IPS DF 4.7 (cell line): ENCODE measurements around the gene TRA2B.

ENCODE experiments used
- DNase-seq: peaks from one replicate; pipeline ENCODE4 v3.0.0-alpha.2; 2013; ENCODE audit warnings: low spot score; ENCODE audit errors: extremely low read depth

The TRA2B gene

GRCh38 chr3:185937689-185938374, at the start of gene TRA2B:
Gene TRA2B (minus strand): TSS chr3:185938014. CDS start chr3:185937860, 154 bp downstream.
- peak; percentile 87 for DNase-seq

- DNase-seq, result no peak
Measured at GRCh38 chr3:185986198-185986777, 48.5 kb upstream of the TRA2B start.

GRCh38 chr3:185984203-185984602, 46.4 kb upstream of the TRA2B start:
- no peak for DNase-seq

- peak; percentile 75 for DNase-seq
Measured at GRCh38 chr3:185983495-185984141, 45.8 kb upstream of the TRA2B start.

- no peak for DNase-seq
Measured at GRCh38 chr3:185982632-185983031, 44.8 kb upstream of the TRA2B start.

- DNase-seq, result no peak
Measured at GRCh38 chr3:185981621-185982020, 43.8 kb upstream of the TRA2B start.

- DNase-seq, result no peak
Measured at GRCh38 chr3:185979721-185980121, 41.9 kb upstream of the TRA2B start.

GRCh38 chr3:185978516-185978915, 40.7 kb upstream of the TRA2B start:
- DNase-seq, result no peak

- DNase-seq, result no peak
Measured at GRCh38 chr3:185977679-185978040, 39.8 kb upstream of the TRA2B start.

GRCh38 chr3:185976977-185977678, 39.3 kb upstream of the TRA2B start:
- DNase-seq, result peak; percentile 46

- no peak for DNase-seq
Measured at GRCh38 chr3:185976100-185976499, 38.3 kb upstream of the TRA2B start.

GRCh38 chr3:185971579-185971978, 33.8 kb upstream of the TRA2B start:
- DNase-seq, result no peak

GRCh38 chr3:185968168-185968567, 30.4 kb upstream of the TRA2B start:
- no peak for DNase-seq

- DNase-seq, result no peak
Measured at GRCh38 chr3:185966655-185967054, 28.8 kb upstream of the TRA2B start.

- no peak for DNase-seq
Measured at GRCh38 chr3:185965496-185965895, 27.7 kb upstream of the TRA2B start.

GRCh38 chr3:185961675-185962232, 23.9 kb upstream of the TRA2B start:
- DNase-seq, result no peak

- no peak for DNase-seq
Measured at GRCh38 chr3:185960522-185961288, 22.9 kb upstream of the TRA2B start.

GRCh38 chr3:185959609-185960521, 22.1 kb upstream of the TRA2B start:
- no peak for DNase-seq

GRCh38 chr3:185958626-185959025, 20.8 kb upstream of the TRA2B start:
- DNase-seq, result no peak

- no peak for DNase-seq
Measured at GRCh38 chr3:185956244-185956643, 18.4 kb upstream of the TRA2B start.
